ENCODE results near the gene PPL.

PPL gene

DNA sequence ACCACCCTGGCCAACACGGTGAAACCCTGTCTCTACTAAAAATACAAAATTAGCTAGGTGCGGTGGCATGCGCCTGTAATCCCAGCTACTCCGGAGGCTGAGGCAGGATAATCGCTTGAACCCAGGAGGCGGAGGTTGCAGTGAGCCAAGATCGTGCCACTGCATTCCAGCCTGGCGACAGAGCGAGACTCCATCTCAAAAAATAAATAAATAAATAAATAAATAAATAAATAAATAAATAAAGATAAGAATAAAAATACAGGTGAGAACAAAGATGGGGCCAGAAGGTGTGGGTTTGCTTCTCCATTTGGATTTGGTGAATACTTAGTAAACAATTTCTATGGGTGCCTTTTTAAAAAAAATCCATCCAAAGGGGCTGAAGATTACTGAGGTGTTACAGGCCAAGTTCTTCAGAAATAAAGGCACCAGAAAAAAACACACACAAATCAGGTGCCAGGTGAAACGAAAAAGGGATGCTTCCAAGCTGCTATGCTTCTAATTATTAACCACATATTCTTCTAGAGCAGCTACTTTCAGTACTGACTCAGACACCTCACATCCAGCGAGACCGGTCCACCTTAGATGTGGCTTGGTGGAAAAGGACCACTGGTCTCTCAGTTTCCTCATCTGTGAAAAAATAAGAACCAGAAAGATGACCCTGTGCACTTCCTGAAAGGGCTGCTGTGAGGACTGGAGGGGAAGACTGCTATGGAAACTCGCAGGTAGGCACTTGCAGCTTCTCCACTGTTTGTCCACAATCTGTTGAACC is 99.0 kb downstream of the PPL start:
- Histone ChIP-seq H4K20me1 (ENCODE audit: insufficient read depth) (no peaks in the 10 kb centered on the region), H3K79me2 (ENCODE audit: insufficient read depth, low read depth) (peaks cover 7% of the 10 kb centered on the region), H2AFZ (ENCODE audit: low read depth) (no peak overlapping the region), H3K36me3 (ENCODE audit: insufficient read depth) (peaks cover 10% of the 10 kb centered on the region; the same call in 1 of the 2 replicates), H3K27me3 (ENCODE audit: insufficient read depth, low read depth) (no peaks in the 10 kb centered on the region), H3K9ac (no peak overlapping the region), H3K4me1 (ENCODE audit: low read depth, poor library complexity, severe bottlenecking) (peaks cover 63% of the 10 kb centered on the region), H3K27ac (peak overlapping the region; percentile 18; the same call in 1 of the 2 replicates), H3K4me2 (peak overlapping the region; percentile 7; the same call in 1 of the 2 replicates), H3K4me3 (IDR thresholded peaks at IDR 0.05; ENCODE audit: insufficient read depth, low read depth, low read length) (no peak overlapping the region)
- TF ChIP-seq, protein P1, sequence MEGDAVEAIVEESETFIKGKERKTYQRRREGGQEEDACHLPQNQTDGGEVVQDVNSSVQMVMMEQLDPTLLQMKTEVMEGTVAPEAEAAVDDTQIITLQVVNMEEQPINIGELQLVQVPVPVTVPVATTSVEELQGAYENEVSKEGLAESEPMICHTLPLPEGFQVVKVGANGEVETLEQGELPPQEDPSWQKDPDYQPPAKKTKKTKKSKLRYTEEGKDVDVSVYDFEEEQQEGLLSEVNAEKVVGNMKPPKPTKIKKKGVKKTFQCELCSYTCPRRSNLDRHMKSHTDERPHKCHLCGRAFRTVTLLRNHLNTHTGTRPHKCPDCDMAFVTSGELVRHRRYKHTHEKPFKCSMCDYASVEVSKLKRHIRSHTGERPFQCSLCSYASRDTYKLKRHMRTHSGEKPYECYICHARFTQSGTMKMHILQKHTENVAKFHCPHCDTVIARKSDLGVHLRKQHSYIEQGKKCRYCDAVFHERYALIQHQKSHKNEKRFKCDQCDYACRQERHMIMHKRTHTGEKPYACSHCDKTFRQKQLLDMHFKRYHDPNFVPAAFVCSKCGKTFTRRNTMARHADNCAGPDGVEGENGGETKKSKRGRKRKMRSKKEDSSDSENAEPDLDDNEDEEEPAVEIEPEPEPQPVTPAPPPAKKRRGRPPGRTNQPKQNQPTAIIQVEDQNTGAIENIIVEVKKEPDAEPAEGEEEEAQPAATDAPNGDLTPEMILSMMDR (conservative IDR thresholded peaks at IDR 0.05; ENCODE audit: low read depth, low read length): no peak

DNA sequence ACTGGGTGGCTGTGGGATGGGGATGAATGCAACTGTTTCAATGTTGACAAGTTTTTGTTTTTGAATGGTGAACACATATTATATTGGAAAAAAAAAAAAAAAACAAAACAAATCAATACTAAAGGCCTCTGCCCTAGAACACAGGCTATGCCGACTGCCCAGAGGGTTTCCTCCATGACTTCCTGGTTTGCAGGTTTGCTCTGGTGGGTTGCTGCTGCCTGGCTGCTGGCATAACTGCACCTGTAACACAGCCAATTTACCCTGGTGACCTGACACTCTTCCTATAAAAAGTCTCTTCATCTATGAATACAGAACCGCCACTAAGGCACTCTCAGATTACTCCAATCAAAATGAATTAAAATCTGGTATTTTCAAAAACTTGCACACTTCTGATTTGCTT is 100.2 kb downstream of the PPL start:
- TF ChIP-seq, protein P1 (conservative IDR thresholded peaks at IDR 0.05; ENCODE audit: low read depth, low read length): no peak
- peaks cover 7% of the 10 kb centered on the region for H3K79me2 ChIP-seq (ENCODE audit: insufficient read depth, low read depth)
- H4K20me1 ChIP-seq (ENCODE audit: insufficient read depth): no peaks in the 10 kb centered on the region
- H3K4me3 ChIP-seq (IDR thresholded peaks at IDR 0.05; ENCODE audit: insufficient read depth, low read depth, low read length): no peak overlapping the region
- H3K27ac ChIP-seq: no peak overlapping the region
- no peak overlapping the region for H3K9ac ChIP-seq
- no peak overlapping the region for H2AFZ ChIP-seq (ENCODE audit: low read depth)
- no peak overlapping the region for H3K4me2 ChIP-seq
- H3K4me1 ChIP-seq (ENCODE audit: low read depth, poor library complexity, severe bottlenecking): peaks cover 64% of the 10 kb centered on the region
- no peaks in the 10 kb centered on the region for H3K27me3 ChIP-seq (ENCODE audit: insufficient read depth, low read depth)
- H3K36me3 ChIP-seq (ENCODE audit: insufficient read depth): peaks cover 6% of the 10 kb centered on the region; the same call in 1 of the 2 replicates

DNA sequence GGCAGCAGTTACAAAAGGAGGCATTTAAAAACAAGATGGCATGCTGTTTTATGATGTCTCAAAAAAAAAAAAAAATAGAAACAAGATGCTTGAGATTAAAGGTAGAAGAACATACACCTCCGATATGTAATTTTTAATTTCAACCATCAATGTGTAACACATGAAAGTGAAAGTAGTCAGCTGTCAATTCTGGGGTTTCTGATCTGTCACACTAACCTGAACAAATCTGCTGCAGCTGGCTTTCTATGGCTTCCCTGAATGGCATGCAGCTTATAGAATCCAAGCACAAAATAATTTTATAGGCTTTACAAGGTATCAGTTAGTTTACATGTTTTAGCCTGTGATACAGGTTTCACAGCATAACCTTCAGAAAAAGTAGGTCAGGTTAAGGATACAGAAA is 103.4 kb downstream of the PPL start:
- no peak overlapping the region for H2AFZ ChIP-seq (ENCODE audit: low read depth)
- H3K9ac ChIP-seq: no peak overlapping the region
- no peaks in the 10 kb centered on the region for H3K27me3 ChIP-seq (ENCODE audit: insufficient read depth, low read depth)
- no peaks in the 10 kb centered on the region for H4K20me1 ChIP-seq (ENCODE audit: insufficient read depth)
- TF ChIP-seq, protein P1 (conservative IDR thresholded peaks at IDR 0.05; ENCODE audit: low read depth, low read length): no peak
- peaks cover 12% of the 10 kb centered on the region; the same call in 1 of the 2 replicates for H3K36me3 ChIP-seq (ENCODE audit: insufficient read depth)
- no peak overlapping the region for H3K4me3 ChIP-seq (IDR thresholded peaks at IDR 0.05; ENCODE audit: insufficient read depth, low read depth, low read length)
- H3K79me2 ChIP-seq (ENCODE audit: insufficient read depth, low read depth): peaks cover 7% of the 10 kb centered on the region
- peaks cover 46% of the 10 kb centered on the region for H3K4me1 ChIP-seq (ENCODE audit: low read depth, poor library complexity, severe bottlenecking)
- H3K4me2 ChIP-seq: peak overlapping the region; percentile 1; the same call in 1 of the 2 replicates
- H3K27ac ChIP-seq: no peak overlapping the region

DNA sequence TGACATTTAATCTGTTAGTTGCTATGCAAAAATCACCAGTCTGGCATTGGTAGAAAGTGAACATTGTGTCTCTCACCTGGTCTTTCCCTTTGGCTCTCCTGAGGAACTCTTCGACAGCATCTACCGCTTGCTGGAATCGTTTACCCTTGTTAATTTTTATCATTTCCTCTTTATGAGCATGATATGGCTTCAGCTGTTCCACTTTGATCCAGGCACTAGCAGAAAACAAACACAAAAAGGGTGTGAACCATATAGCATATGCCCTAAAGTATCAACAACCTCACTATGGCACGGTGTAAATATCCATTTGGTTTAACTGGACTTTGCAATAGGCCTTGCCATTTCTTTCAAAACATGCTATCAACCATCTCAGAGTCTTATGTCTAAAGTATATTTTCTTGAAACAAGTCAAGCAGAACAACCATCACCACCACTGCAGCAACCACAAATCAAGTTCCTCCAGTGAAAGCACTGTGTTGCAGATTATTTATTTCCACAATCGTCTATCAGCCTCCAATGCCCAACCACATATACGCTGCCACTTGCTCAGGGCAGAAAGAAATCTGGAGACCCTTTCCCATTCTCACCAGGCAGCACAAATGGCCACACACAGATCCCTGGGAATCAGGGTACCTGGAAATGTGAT is 104.1 kb downstream of the PPL start:
- Histone ChIP-seq H3K36me3 (ENCODE audit: insufficient read depth) (peaks cover 18% of the 10 kb centered on the region; the same call in 1 of the 2 replicates), H3K27me3 (ENCODE audit: insufficient read depth, low read depth) (no peaks in the 10 kb centered on the region)

More for the DNA sequence above, 104.1 kb downstream of the PPL start:
- no peak overlapping the region for H3K4me2 ChIP-seq
- peaks cover 39% of the 10 kb centered on the region for H3K4me1 ChIP-seq (ENCODE audit: low read depth, poor library complexity, severe bottlenecking)
- no peak overlapping the region for H3K27ac ChIP-seq
- H4K20me1 ChIP-seq (ENCODE audit: insufficient read depth): no peaks in the 10 kb centered on the region
- peaks cover 7% of the 10 kb centered on the region for H3K79me2 ChIP-seq (ENCODE audit: insufficient read depth, low read depth)
- TF ChIP-seq, protein P1 (conservative IDR thresholded peaks at IDR 0.05; ENCODE audit: low read depth, low read length): no peak
- no peak overlapping the region for H3K4me3 ChIP-seq (IDR thresholded peaks at IDR 0.05; ENCODE audit: insufficient read depth, low read depth, low read length)
- no peak overlapping the region for H3K9ac ChIP-seq
- H2AFZ ChIP-seq (ENCODE audit: low read depth): no peak overlapping the region

Data from KMS-11 (cell line).